BE2C (cell line): ENCODE data around the gene TBX4.

Experiments
- DNase-seq: peaks from one replicate; pipeline ENCODE4 v3.0.0-alpha.2; 2020
- H3K27me3 ChIP-seq: fragments of 250-450 bp; sonication (Bioruptor Pico); 2 replicates; pipeline ENCODE4 v1.5.1; 2020; ENCODE audit warnings: mild to moderate bottlenecking
- H3K36me3 ChIP-seq: fragments of 250-450 bp; sonication (Bioruptor Pico); 2 replicates; pipeline ENCODE4 v1.5.1; 2020; ENCODE audit warnings: mild to moderate bottlenecking
- H3K4me1 ChIP-seq: fragments of 250-450 bp; sonication (Bioruptor Pico); 2 replicates; pipeline ENCODE4 v1.5.1; 2020
- H3K4me3 ChIP-seq: 2 replicates; pipeline ENCODE4 v1.5.1; 2011; ENCODE audit warnings: low read depth, low read length
- H3K9me3 ChIP-seq: fragments of 250-450 bp; sonication (Bioruptor Pico); 2 replicates; pipeline ENCODE4 v1.5.1; 2020
- TF ChIP-seq, protein P1 (sequence below): IDR thresholded peaks from 2 replicates; pipeline ENCODE4 v1.5.1; 2012; ENCODE audit warnings: mild to moderate bottlenecking, low read depth, low read length

The TBX4 gene

GRCh38 chr17:61410141-61411010, 41.8 kb upstream of the TBX4 start:
- Histone ChIP-seq H3K4me1 (peaks cover 5% of the 10 kb centered on the region), H3K36me3 (peaks cover 34% of the 10 kb centered on the region), H3K27me3 (no peaks in the 10 kb centered on the region), H3K9me3 (no peaks in the 10 kb centered on the region), H3K4me3 (no peak overlapping the region)
- TF ChIP-seq, protein P1, sequence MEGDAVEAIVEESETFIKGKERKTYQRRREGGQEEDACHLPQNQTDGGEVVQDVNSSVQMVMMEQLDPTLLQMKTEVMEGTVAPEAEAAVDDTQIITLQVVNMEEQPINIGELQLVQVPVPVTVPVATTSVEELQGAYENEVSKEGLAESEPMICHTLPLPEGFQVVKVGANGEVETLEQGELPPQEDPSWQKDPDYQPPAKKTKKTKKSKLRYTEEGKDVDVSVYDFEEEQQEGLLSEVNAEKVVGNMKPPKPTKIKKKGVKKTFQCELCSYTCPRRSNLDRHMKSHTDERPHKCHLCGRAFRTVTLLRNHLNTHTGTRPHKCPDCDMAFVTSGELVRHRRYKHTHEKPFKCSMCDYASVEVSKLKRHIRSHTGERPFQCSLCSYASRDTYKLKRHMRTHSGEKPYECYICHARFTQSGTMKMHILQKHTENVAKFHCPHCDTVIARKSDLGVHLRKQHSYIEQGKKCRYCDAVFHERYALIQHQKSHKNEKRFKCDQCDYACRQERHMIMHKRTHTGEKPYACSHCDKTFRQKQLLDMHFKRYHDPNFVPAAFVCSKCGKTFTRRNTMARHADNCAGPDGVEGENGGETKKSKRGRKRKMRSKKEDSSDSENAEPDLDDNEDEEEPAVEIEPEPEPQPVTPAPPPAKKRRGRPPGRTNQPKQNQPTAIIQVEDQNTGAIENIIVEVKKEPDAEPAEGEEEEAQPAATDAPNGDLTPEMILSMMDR, result peak; percentile 21
- DNase-seq, result peak; percentile 68

DNA sequence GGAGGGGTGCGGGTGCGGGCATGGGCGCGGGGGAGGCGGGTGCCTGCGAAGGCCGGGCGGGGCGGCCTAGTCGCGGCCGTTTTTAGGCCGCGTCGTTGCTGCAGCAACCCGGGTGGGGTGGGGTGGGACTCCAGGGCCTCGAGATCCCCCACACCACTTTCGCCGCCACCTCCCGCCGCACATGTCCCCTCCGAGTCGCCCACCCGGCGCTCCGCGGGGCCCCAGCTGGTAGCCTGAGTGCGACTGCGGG, 41.3 kb upstream of the TBX4 start:
- peaks cover 28% of the 10 kb centered on the region for H3K36me3 ChIP-seq
- DNase-seq, result no peak
- peak overlapping the region; percentile 85 for H3K4me3 ChIP-seq
- H3K27me3 ChIP-seq, result no peaks in the 10 kb centered on the region
- H3K9me3 ChIP-seq, result no peaks in the 10 kb centered on the region
- peaks cover 4% of the 10 kb centered on the region for H3K4me1 ChIP-seq
- TF ChIP-seq, protein P1, result no peak

- Histone ChIP-seq H3K27me3 (no peaks in the 10 kb centered on the region), H3K36me3 (peaks cover 23% of the 10 kb centered on the region), H3K4me3 (peak overlapping the region; percentile 85), H3K9me3 (no peaks in the 10 kb centered on the region), H3K4me1 (no peaks in the 10 kb centered on the region; the same call in none of the 2 replicates)
- DNase-seq, result peak; percentile 85
- TF ChIP-seq, protein P1, result peak; percentile 63
Observed at GRCh38 chr17:61411261-61412142, 40.7 kb upstream of the TBX4 start.

DNA sequence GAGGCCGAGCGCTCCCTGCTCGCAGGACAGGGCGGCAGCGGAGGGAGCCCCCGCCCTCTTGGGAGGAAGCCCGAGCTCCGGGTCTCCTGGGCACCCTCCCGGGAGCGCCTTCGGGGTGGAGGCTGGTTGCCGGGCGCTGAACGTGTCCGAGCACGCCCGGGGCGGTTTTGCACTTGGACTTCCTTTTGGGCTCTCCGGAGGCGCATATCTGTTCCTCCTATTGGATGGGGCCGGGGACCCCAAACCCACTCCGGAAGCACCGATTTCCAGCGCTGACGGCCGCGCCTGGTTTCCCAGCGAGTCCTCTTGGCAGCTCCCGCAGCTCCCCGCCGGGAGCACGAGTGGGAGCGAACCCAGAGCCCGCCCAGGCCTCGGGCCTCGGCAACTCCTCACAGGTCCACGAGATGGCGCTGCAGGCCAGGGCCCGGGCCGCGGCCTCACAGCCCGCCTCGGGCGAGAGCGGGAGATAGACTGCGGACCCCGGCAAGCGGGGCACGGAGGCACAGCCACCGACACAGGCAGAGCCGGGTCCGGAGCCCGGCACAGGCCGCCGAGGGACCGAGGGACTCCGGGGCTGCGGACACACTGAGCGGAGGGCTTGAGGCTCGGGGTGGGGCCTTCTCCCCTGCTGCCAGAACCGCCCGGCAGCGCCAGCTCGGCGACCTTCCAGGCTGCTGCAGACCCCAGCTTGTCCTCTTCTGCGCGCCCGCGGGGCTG, 39.9 kb upstream of the TBX4 start:
- Histone ChIP-seq H3K4me3 (peak overlapping the region; percentile 85), H3K27me3 (no peaks in the 10 kb centered on the region), H3K9me3 (no peaks in the 10 kb centered on the region), H3K4me1 (no peaks in the 10 kb centered on the region; the same call in none of the 2 replicates), H3K36me3 (peaks cover 16% of the 10 kb centered on the region)
- peak; percentile 90 for DNase-seq
- TF ChIP-seq, protein P1, result peak; percentile 93

DNA sequence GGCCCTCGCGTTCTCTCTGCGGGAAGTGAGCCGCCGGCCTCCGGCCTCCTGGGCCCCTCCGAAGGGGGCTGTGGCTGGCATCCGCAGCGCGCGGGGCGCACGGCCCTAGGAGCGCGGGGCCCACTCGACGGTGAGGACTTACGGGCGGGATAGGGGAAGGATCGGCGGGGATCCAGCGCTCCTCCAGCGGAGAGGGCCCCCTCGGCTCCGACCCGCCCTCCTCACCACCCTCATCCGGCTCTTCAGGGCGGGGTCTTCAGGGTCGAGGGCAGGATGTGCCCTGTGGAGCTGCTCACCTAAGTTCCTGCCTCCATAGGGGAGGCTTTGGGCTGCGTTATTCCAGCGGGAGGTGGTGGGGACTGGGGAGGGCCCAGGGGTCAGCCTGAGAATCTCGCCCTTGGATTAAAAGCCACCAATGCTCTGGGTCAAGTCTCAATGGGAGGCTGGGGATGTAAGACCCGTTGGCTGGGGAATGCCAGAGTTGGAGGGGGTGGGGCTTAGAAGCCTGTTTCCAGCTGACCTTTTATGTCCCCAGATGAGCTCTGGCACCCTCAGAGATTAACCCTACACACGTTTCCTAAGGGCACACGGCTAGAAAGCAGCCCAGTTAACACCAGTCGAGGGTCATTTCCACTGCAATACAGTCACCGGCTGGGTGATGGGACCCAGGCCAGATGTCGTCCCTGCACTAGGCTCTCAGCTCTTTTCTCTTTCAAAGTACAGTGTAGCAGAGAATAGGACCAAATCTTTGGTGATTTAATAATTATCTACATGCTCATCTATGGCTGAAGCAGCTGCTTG, 39.2 kb upstream of the TBX4 start:
- TF ChIP-seq, protein P1, result no peak
- Histone ChIP-seq H3K9me3 (no peaks in the 10 kb centered on the region), H3K4me1 (no peaks in the 10 kb centered on the region; the same call in none of the 2 replicates), H3K27me3 (no peaks in the 10 kb centered on the region), H3K36me3 (peaks cover 9% of the 10 kb centered on the region), H3K4me3 (peak overlapping the region; percentile 85)
- peak; percentile 35 for DNase-seq
